GM12872 (cell line): ENCODE measurements around the gene KCNK16.

ENCODE experiments used
- CTCF ChIP-seq: IDR thresholded peaks from 3 replicates; pipeline ENCODE4 v1.5.1; 2011; ENCODE audit warnings: low read depth, mild to moderate bottlenecking, low read length, moderate library complexity; ENCODE audit not compliant: insufficient read depth

Gene KCNK16

GRCh38 chr6:39362487-39362865, 40.0 kb upstream of the KCNK16 start:
- TF ChIP-seq CTCF: peak; percentile 61

GRCh38 chr6:39361657-39362486, 39.4 kb upstream of the KCNK16 start:
- peak; percentile 97 for TF ChIP-seq CTCF

GRCh38 chr6:39360378-39360777, 37.9 kb upstream of the KCNK16 start:
- TF ChIP-seq CTCF: no peak

GRCh38 chr6:39357998-39358686, 35.6 kb upstream of the KCNK16 start:
- TF ChIP-seq CTCF: no peak

GRCh38 chr6:39353698-39354315, 31.3 kb upstream of the KCNK16 start:
- TF ChIP-seq CTCF: no peak

GRCh38 chr6:39350723-39351505, 28.4 kb upstream of the KCNK16 start:
- no peak for TF ChIP-seq CTCF

GRCh38 chr6:39348740-39349139, 26.2 kb upstream of the KCNK16 start:
- no peak for TF ChIP-seq CTCF
